ENCODE measurements around the gene PRDM16.

PRDM16 gene

DNA sequence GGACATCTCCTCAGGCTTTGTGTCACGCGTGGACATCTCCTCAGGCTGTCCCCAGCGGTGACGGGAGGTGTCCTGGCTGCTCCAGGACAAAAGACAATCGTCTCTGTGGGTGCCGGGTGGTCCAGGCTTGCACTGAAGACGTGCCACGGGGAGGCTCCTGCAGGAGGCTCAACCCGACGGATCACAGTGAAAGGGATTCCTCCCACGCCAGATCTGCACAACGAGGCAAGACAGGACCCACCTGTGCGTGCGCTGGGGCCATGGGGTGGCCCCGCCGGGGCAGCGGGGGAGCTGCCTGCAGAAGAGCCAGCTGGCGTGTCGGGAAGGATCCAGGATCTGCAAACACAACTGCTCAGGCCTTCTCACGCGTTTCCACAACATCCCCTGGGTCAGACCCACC is 366.7 kb downstream of the PRDM16 start:
- Histone ChIP-seq H2AFZ (ENCODE audit: low read depth, low read length) (no peak overlapping the region), H2BK15ac (ENCODE audit: low read depth, poor library complexity, severe bottlenecking) (no peak overlapping the region), H3K27ac (ENCODE audit: low read length, poor library complexity, severe bottlenecking) (no peak overlapping the region), H2BK12ac (ENCODE audit: low read length in 2 of 2) (no peak overlapping the region), H3K9me3 (ENCODE audit: control insufficient read depth, low read length) (peaks cover 4% of the 10 kb centered on the region), H3K27me3 (ENCODE audit: control insufficient read depth in 1 of 2, insufficient read depth in 1 of 2, low read length in 2 of 2) (peaks cover 12 to 48% of the 10 kb centered on the region in 2 experiments), H3K4ac (ENCODE audit: low read depth in 1 of 2, low read length in 2 of 2) (no peak overlapping the region), H4K8ac (ENCODE audit: low read length) (no peak overlapping the region), H3K79me1 (replicated peaks; ENCODE audit: low read length, poor library complexity, severe bottlenecking) (no peaks in the 10 kb centered on the region), H2AK5ac (ENCODE audit: low read length, severe bottlenecking) (no peak overlapping the region), H2BK120ac (ENCODE audit: low read depth, low read length) (no peak overlapping the region), H3K9ac (ENCODE audit: low read length) (no peak overlapping the region), H3K23ac (ENCODE audit: low read length in 2 of 2) (no peak overlapping the region), H3K4me1 (ENCODE audit: control insufficient read depth, insufficient read depth, low read depth, low read length) (no peaks in the 10 kb centered on the region), H3K4me2 (ENCODE audit: low read length, poor library complexity, severe bottlenecking) (no peak overlapping the region), H4K91ac (ENCODE audit: low read length) (no peak overlapping the region), H3K14ac (ENCODE audit: low read length in 2 of 2) (no peak overlapping the region), H2BK5ac (ENCODE audit: low read depth, low read length, poor library complexity, severe bottlenecking) (no peak overlapping the region), H3K18ac (ENCODE audit: low read depth in 1 of 2, low read length in 2 of 2) (no peak overlapping the region), H3K4me3 (ENCODE audit: insufficient read depth in 1 of 2, low read depth in 1 of 2, low read length in 2 of 2) (no peak overlapping the region), H3K36me3 (ENCODE audit: control insufficient read depth in 1 of 2, insufficient read depth in 2 of 2, low read depth in 1 of 2, low read length in 2 of 2) (no peaks in the 10 kb centered on the region)
- 91% methylated on average over 20 of the region's 21 CpGs for WGBS
- no peak for DNase-seq

GRCh38 chr1:3436451-3436850 is 367.4 kb downstream of the PRDM16 start:
- H2BK120ac ChIP-seq (ENCODE audit: low read depth, low read length): no peak overlapping the region

DNA sequence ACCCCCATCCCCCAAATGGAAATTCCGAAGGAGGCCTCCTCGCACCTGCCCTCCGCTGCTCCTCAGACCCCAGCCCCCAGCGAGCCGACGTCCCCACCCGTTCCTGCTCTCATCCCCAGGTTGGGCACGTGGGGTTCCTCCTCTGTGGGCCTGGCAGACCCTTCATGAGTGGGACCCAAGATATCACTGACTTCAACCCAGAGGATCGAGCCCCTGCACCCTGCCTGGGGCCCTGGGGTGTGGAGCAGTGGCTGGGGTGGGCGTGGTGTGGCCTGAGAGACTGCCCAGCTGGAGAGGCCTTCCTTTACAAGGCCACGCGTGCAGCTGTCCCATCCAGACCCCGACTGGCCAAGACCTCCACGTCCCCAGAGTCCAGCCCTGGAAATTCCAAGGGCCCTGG is 367.9 kb downstream of the PRDM16 start:
- Histone ChIP-seq H3K9ac (ENCODE audit: low read length) (no peak overlapping the region), H3K4me3 (ENCODE audit: insufficient read depth in 1 of 2, low read depth in 1 of 2, low read length in 2 of 2) (no peak overlapping the region)
- 86% methylated on average over 14 of the region's 14 CpGs for WGBS

More at GRCh38 chr1:3436451-3436850, 367.4 kb downstream of the PRDM16 start:
- Histone ChIP-seq H3K4ac (ENCODE audit: low read depth in 1 of 2, low read length in 2 of 2) (no peak overlapping the region), H3K36me3 (ENCODE audit: control insufficient read depth in 1 of 2, insufficient read depth in 2 of 2, low read depth in 1 of 2, low read length in 2 of 2) (no peaks in the 10 kb centered on the region), H3K23ac (ENCODE audit: low read length in 2 of 2) (no peak overlapping the region), H3K4me2 (ENCODE audit: low read length, poor library complexity, severe bottlenecking) (no peak overlapping the region), H4K8ac (ENCODE audit: low read length) (no peak overlapping the region), H3K9ac (ENCODE audit: low read length) (no peak overlapping the region), H3K18ac (ENCODE audit: low read depth in 1 of 2, low read length in 2 of 2) (no peak overlapping the region), H2AFZ (ENCODE audit: low read depth, low read length) (no peak overlapping the region), H2BK5ac (ENCODE audit: low read depth, low read length, poor library complexity, severe bottlenecking) (no peak overlapping the region), H3K4me3 (ENCODE audit: insufficient read depth in 1 of 2, low read depth in 1 of 2, low read length in 2 of 2) (no peak overlapping the region), H3K27me3 (ENCODE audit: control insufficient read depth in 1 of 2, insufficient read depth in 1 of 2, low read length in 2 of 2) (peaks cover 19 to 56% of the 10 kb centered on the region in 2 experiments), H3K27ac (ENCODE audit: low read length, poor library complexity, severe bottlenecking) (no peak overlapping the region), H2BK15ac (ENCODE audit: low read depth, poor library complexity, severe bottlenecking) (no peak overlapping the region), H2BK12ac (ENCODE audit: low read length in 2 of 2) (no peak overlapping the region), H3K9me3 (ENCODE audit: control insufficient read depth, low read length) (peaks cover 4% of the 10 kb centered on the region), H3K79me1 (replicated peaks; ENCODE audit: low read length, poor library complexity, severe bottlenecking) (no peaks in the 10 kb centered on the region), H3K14ac (ENCODE audit: low read length in 2 of 2) (no peak overlapping the region), H2AK5ac (ENCODE audit: low read length, severe bottlenecking) (no peak overlapping the region), H4K91ac (ENCODE audit: low read length) (no peak overlapping the region), H3K4me1 (ENCODE audit: control insufficient read depth, insufficient read depth, low read depth, low read length) (no peaks in the 10 kb centered on the region)
- no peak for DNase-seq
- 90% methylated on average over 11 of the region's 11 CpGs for WGBS

DNA sequence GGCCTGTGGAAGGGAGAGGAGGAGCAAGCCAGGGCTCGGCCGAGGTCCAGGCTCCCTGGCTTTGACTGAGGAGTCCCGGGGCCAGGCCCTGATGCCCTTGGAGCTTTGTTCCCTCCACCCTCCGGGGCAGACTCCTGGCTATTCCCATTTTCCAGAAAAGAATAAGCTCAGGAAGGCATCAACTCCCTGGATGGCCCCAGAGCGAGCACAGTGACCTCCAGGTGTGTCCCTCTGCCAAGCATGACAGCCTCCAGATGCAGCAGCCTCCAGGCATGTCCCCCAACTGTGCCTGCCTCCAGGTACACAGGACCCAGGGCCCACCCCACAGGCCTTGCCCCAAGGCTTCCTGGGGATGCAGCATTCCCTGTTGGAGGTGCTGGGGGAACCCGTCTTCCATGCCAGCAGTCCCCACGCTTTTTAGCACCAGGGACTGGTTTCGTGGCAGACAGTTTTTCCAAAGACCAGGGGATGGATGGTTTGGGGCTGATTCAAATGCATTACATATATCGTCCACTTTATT is 369.7 kb downstream of the PRDM16 start:
- H2AK5ac ChIP-seq (ENCODE audit: low read length, severe bottlenecking): no peak overlapping the region
- 89% methylated on average over 4 of the region's 9 CpGs for WGBS
- H3K27me3 ChIP-seq (ENCODE audit: control insufficient read depth in 1 of 2, insufficient read depth in 1 of 2, low read length in 2 of 2): peaks cover 30 to 64% of the 10 kb centered on the region in 2 experiments
- DNase-seq: no peak
- no peak overlapping the region for H3K23ac ChIP-seq (ENCODE audit: low read length in 2 of 2)
- H3K14ac ChIP-seq (ENCODE audit: low read length in 2 of 2): no peak overlapping the region
- no peak overlapping the region for H2AFZ ChIP-seq (ENCODE audit: low read depth, low read length)
- no peak overlapping the region for H3K18ac ChIP-seq (ENCODE audit: low read depth in 1 of 2, low read length in 2 of 2)
- H2BK120ac ChIP-seq (ENCODE audit: low read depth, low read length): no peak overlapping the region
- no peak overlapping the region for H3K4me3 ChIP-seq (ENCODE audit: insufficient read depth in 1 of 2, low read depth in 1 of 2, low read length in 2 of 2)
- H4K8ac ChIP-seq (ENCODE audit: low read length): no peak overlapping the region
- H3K79me1 ChIP-seq (replicated peaks; ENCODE audit: low read length, poor library complexity, severe bottlenecking): no peaks in the 10 kb centered on the region
- no peaks in the 10 kb centered on the region for H3K4me1 ChIP-seq (ENCODE audit: control insufficient read depth, insufficient read depth, low read depth, low read length)
- no peak overlapping the region for H2BK15ac ChIP-seq (ENCODE audit: low read depth, poor library complexity, severe bottlenecking)
- H3K36me3 ChIP-seq (ENCODE audit: control insufficient read depth in 1 of 2, insufficient read depth in 2 of 2, low read depth in 1 of 2, low read length in 2 of 2): no peaks in the 10 kb centered on the region
- peaks cover 4% of the 10 kb centered on the region for H3K9me3 ChIP-seq (ENCODE audit: control insufficient read depth, low read length)
- H2BK5ac ChIP-seq (ENCODE audit: low read depth, low read length, poor library complexity, severe bottlenecking): no peak overlapping the region
- no peak overlapping the region for H3K9ac ChIP-seq (ENCODE audit: low read length)
- H4K91ac ChIP-seq (ENCODE audit: low read length): no peak overlapping the region
- H3K27ac ChIP-seq (ENCODE audit: low read length, poor library complexity, severe bottlenecking): no peak overlapping the region
- no peak overlapping the region for H3K4me2 ChIP-seq (ENCODE audit: low read length, poor library complexity, severe bottlenecking)
- H2BK12ac ChIP-seq (ENCODE audit: low read length in 2 of 2): no peak overlapping the region
- H3K4ac ChIP-seq (ENCODE audit: low read depth in 1 of 2, low read length in 2 of 2): no peak overlapping the region

More for the DNA sequence above, 367.9 kb downstream of the PRDM16 start:
- H2BK15ac ChIP-seq (ENCODE audit: low read depth, poor library complexity, severe bottlenecking): no peak overlapping the region
- H2BK5ac ChIP-seq (ENCODE audit: low read depth, low read length, poor library complexity, severe bottlenecking): no peak overlapping the region
- H3K14ac ChIP-seq (ENCODE audit: low read length in 2 of 2): no peak overlapping the region
- H3K27ac ChIP-seq (ENCODE audit: low read length, poor library complexity, severe bottlenecking): no peak overlapping the region
- peaks cover 4% of the 10 kb centered on the region for H3K9me3 ChIP-seq (ENCODE audit: control insufficient read depth, low read length)
- H2BK12ac ChIP-seq (ENCODE audit: low read length in 2 of 2): no peak overlapping the region
- H3K27me3 ChIP-seq (ENCODE audit: control insufficient read depth in 1 of 2, insufficient read depth in 1 of 2, low read length in 2 of 2): peaks cover 20 to 57% of the 10 kb centered on the region in 2 experiments
- no peak overlapping the region for H3K4ac ChIP-seq (ENCODE audit: low read depth in 1 of 2, low read length in 2 of 2)
- no peak overlapping the region for H2BK120ac ChIP-seq (ENCODE audit: low read depth, low read length)
- no peak overlapping the region for H4K8ac ChIP-seq (ENCODE audit: low read length)
- H3K23ac ChIP-seq (ENCODE audit: low read length in 2 of 2): no peak overlapping the region
- no peak overlapping the region for H2AFZ ChIP-seq (ENCODE audit: low read depth, low read length)
- H3K36me3 ChIP-seq (ENCODE audit: control insufficient read depth in 1 of 2, insufficient read depth in 2 of 2, low read depth in 1 of 2, low read length in 2 of 2): no peaks in the 10 kb centered on the region
- no peak overlapping the region for H4K91ac ChIP-seq (ENCODE audit: low read length)
- H3K4me1 ChIP-seq (ENCODE audit: control insufficient read depth, insufficient read depth, low read depth, low read length): no peaks in the 10 kb centered on the region
- no peaks in the 10 kb centered on the region for H3K79me1 ChIP-seq (replicated peaks; ENCODE audit: low read length, poor library complexity, severe bottlenecking)
- no peak for DNase-seq
- no peak overlapping the region for H2AK5ac ChIP-seq (ENCODE audit: low read length, severe bottlenecking)
- no peak overlapping the region for H3K4me2 ChIP-seq (ENCODE audit: low read length, poor library complexity, severe bottlenecking)
- H3K18ac ChIP-seq (ENCODE audit: low read depth in 1 of 2, low read length in 2 of 2): no peak overlapping the region
